Liver (tissue), 9 donors: ENCODE data around the gene ASB8. TPM values are rescaled to one million over a fixed set of nuclear protein-coding genes. Genes with fewer than 3 reads are reported as not detected.

Source experiments
- DNase-seq: peaks from one replicate; pipeline ENCODE4 v3.0.0-alpha.2; 2017; ENCODE audit warnings: low spot score
- H3K27ac ChIP-seq, 2 donors: one replicate each; pipeline ENCODE4 v1.7.0; 2013; ENCODE audit warnings: inconsistent platforms in 2 of 2, low read length in 2 of 2, control low read depth in 1 of 2, low read depth in 1 of 2, mild to moderate bottlenecking in 1 of 2
- H3K27me3 ChIP-seq, 4 donors: one replicate each; pipeline versions ENCODE4 v1.6.1 to v1.7.0; 2013; ENCODE audit warnings: low read length in 3 of 4, inconsistent platforms in 1 of 4, mild to moderate bottlenecking in 1 of 4, moderate library complexity in 1 of 4; ENCODE audit not compliant: control insufficient read depth in 4 of 4, insufficient read depth in 4 of 4
- H3K36me3 ChIP-seq, 4 donors: one replicate each; pipeline versions ENCODE4 v1.6.1 to v1.7.0; 2013; ENCODE audit warnings: low read length in 3 of 4, mild to moderate bottlenecking in 3 of 4, low read depth in 1 of 4, moderate library complexity in 1 of 4; ENCODE audit not compliant: control insufficient read depth in 4 of 4, insufficient read depth in 3 of 4
- H3K4me1 ChIP-seq, 4 donors: one replicate each; pipeline versions ENCODE4 v1.6.1 to v1.7.0; 2013; ENCODE audit warnings: low read length in 3 of 4, mild to moderate bottlenecking in 3 of 4, moderate library complexity in 1 of 4; ENCODE audit not compliant: control insufficient read depth in 4 of 4, insufficient read depth in 4 of 4
- H3K4me3 ChIP-seq, 3 donors: one replicate each; pipeline versions ENCODE4 v1.6.1 to v1.7.0; 2013; ENCODE audit warnings: low read length in 3 of 3, control low read depth in 1 of 3, low read depth in 1 of 3, mild to moderate bottlenecking in 1 of 3
- H3K9ac ChIP-seq, 2 donors: one replicate each; pipeline ENCODE4 v1.7.0; 2013; ENCODE audit warnings: low read length in 2 of 2, mild to moderate bottlenecking in 2 of 2, moderate library complexity in 2 of 2, control low read depth in 1 of 2, low read depth in 1 of 2
- H3K9me3 ChIP-seq, 4 donors: one replicate each; pipeline versions ENCODE4 v1.6.1 to v1.7.0; 2013; ENCODE audit warnings: low read length in 3 of 4; ENCODE audit not compliant: control insufficient read depth in 4 of 4
- EGR1 ChIP-seq, 2 donors: IDR thresholded peaks; 2 replicates each; pipeline ENCODE4 v1.6.1; 2016 to 2018; ENCODE audit warnings: antibody characterized with exemption in 2 of 2, low read depth in 2 of 2
- FOXA1 ChIP-seq: IDR thresholded peaks from 2 replicates; pipeline ENCODE4 v1.6.1; 2016; ENCODE audit warnings: antibody characterized with exemption
- FOXA2 ChIP-seq: IDR thresholded peaks from 2 replicates; pipeline ENCODE4 v1.6.1; 2016; ENCODE audit warnings: antibody characterized with exemption
- GABPA ChIP-seq, 2 donors: IDR thresholded peaks in 1 of 2; conservative IDR thresholded peaks in 1 of 2; 2 replicates each; pipeline ENCODE4 v1.6.1; 2016; ENCODE audit warnings: antibody characterized with exemption in 2 of 2, mild to moderate bottlenecking in 1 of 2, moderate library complexity in 1 of 2
- HNF4A ChIP-seq, 2 donors: conservative IDR thresholded peaks; 2 replicates each; pipeline ENCODE4 v1.6.1; 2016; ENCODE audit warnings: antibody characterized with exemption in 2 of 2, mild to moderate bottlenecking in 2 of 2
- JUND ChIP-seq, 2 donors: IDR thresholded peaks; 2 replicates each; pipeline ENCODE4 v1.6.1; 2016; ENCODE audit warnings: antibody characterized with exemption in 2 of 2
- NR2F2 ChIP-seq: IDR thresholded peaks from 2 replicates; pipeline ENCODE4 v1.6.1; 2016; ENCODE audit warnings: antibody characterized with exemption
- RAD21 ChIP-seq, 2 donors: IDR thresholded peaks; 2 replicates each; pipeline ENCODE4 v1.6.1; 2016; ENCODE audit warnings: antibody characterized with exemption in 2 of 2, mild to moderate bottlenecking in 2 of 2
- RXRA ChIP-seq, 2 donors: IDR thresholded peaks; 2 replicates each; pipeline ENCODE4 v1.6.1; 2017 to 2018; ENCODE audit warnings: antibody characterized with exemption in 2 of 2, mild to moderate bottlenecking in 1 of 2
- SP1 ChIP-seq: IDR thresholded peaks from 2 replicates; pipeline ENCODE4 v1.6.1; 2018; ENCODE audit warnings: antibody characterized with exemption, mild to moderate bottlenecking
- TAF1 ChIP-seq: conservative IDR thresholded peaks from 2 replicates; pipeline ENCODE4 v1.6.1; 2016; ENCODE audit warnings: antibody characterized with exemption, mild to moderate bottlenecking
- YY1 ChIP-seq: IDR thresholded peaks from 2 replicates; pipeline ENCODE4 v1.6.1; 2016; ENCODE audit warnings: antibody characterized with exemption, mild to moderate bottlenecking
- WGBS: extraction: QIAGEN DNeasy Blood & Tissue Kit; methylation state at CpG from one replicate; pipeline ENCODE4 v1.1.7; 2013; 5-methylcytosine and 5-hydroxymethylcytosine counted together
- polyA plus RNA-seq, 2 donors: library from polyadenylated mRNA; stranded (reverse) in 1 of 2; unstranded in 1 of 2; fragments of 200-250 nt in 1 of 2; fragments of >200 nt in 1 of 2; fragmentation: Nextera tagmentation in 1 of 2; extraction: Ambion mirVana in 1 of 2; gene quantifications; one replicate each; pipeline versions ENCODE4 v1.2.1 to v1.2.3, GENCODE V29; 2013 to 2015
- total RNA-seq, 2 donors: library from RNA; depleted of rRNA; stranded (reverse); fragments of >200 nt; gene quantifications; one replicate each; pipeline ENCODE4 v1.2.3, GENCODE V29; 2014
- TF ChIP-seq, protein P1 (sequence below): IDR thresholded peaks from 2 replicates; pipeline ENCODE4 v1.6.1; 2016; ENCODE audit warnings: antibody characterized with exemption
- TF ChIP-seq, protein P2 (sequence below): IDR thresholded peaks from 2 replicates; pipeline ENCODE4 v1.6.1; 2016; ENCODE audit warnings: antibody characterized with exemption
- TF ChIP-seq, protein P3 (sequence below): IDR thresholded peaks from 2 replicates; pipeline ENCODE4 v1.6.1; 2016; ENCODE audit warnings: antibody characterized with exemption
- TF ChIP-seq, protein P4 (sequence below): IDR thresholded peaks from 2 replicates; pipeline ENCODE4 v1.6.1; 2016; ENCODE audit warnings: antibody characterized with exemption, mild to moderate bottlenecking
- TF ChIP-seq, protein P5 (sequence below): fragments of 150-350 bp; IDR thresholded peaks from 2 replicates; pipeline ENCODE4 v1.5.1; 2017; ENCODE audit warnings: improper control_type of control experiment, low read depth, low read length; ENCODE audit not compliant: missing input control
- donor health status: healthy.
- donor health status: healthy.
- donor health status: healthy.
- donor health status: healthy.
- donor health status: healthy.

ASB8 gene
- total and polyA plus RNA-seq, 4 donors: 17.0 to 23.5 (median 18.2) TPM

DNA sequence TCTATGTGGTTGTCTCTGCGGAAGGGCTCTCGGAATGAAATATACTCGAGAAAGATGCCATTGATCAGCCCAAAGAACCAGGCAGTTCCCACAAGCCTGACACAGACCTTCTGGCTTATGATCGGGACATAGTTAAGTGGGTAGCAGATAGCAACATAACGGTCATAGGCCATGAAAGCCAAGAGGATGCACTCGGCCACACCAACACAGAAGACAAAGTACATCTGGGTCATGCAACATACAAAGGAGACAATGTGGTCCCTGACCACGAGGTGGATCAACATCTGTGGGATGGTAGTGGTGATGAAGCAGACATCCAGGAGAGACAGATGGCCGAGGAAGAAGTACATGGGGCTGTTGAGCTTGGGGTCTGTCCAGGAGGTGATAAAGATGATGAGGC, 45.5 kb upstream of the ASB8 start:
- peaks cover 4 to 20% (median 7%) of the 10 kb centered on the region in 4 donors for H3K9me3 ChIP-seq

DNA sequence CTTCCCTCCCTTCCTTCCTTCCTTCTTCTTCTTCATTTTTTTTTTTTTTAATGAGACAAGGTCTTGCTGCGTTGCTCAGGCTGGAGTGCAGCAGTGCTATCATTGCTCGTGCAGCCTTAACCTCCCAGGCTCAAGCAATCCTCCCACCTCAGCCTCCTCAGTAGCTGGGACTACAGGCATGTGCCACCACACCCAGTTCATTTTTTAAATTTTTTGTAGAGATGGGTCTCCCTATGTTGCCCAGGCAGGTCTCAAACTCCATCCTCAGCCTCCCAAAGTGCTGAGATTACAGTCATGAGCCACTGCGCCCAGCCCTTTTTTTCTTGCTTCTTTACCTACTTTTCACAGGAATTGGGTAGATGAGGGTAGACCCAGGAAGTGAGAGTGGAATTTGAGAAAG, 44.2 kb upstream of the ASB8 start:
- no peaks in the 10 kb centered on the region for H3K27me3 ChIP-seq
- H3K36me3 ChIP-seq: peaks cover 0 to 4% (median 0%) of the 10 kb centered on the region in 4 donors
- no peak overlapping the region for H3K4me3 ChIP-seq
- H3K4me1 ChIP-seq: peaks cover 0 to 12% (median 2%) of the 10 kb centered on the region in 4 donors
- no peak overlapping the region for H3K27ac ChIP-seq
- no peak for TF ChIP-seq SP1
- H3K9me3 ChIP-seq: peaks cover 4 to 8% (median 6%) of the 10 kb centered on the region in 4 donors
- no peak overlapping the region for H3K9ac ChIP-seq
- no peak for DNase-seq
- WGBS: 92% methylated on average over 3 of the region's 3 CpGs

More for the DNA sequence above, 45.5 kb upstream of the ASB8 start:
- Histone ChIP-seq H3K27me3 (no peaks in the 10 kb centered on the region), H3K4me3 (no peak overlapping the region), H3K4me1 (peaks cover 0 to 5% (median 0%) of the 10 kb centered on the region in 4 donors), H3K27ac (no peak overlapping the region), H3K9ac (no peak overlapping the region), H3K36me3 (peaks cover 0 to 4% (median 0%) of the 10 kb centered on the region in 4 donors)
- WGBS: 91% methylated on average over 8 of the region's 8 CpGs
- TF ChIP-seq EGR1 (IDR thresholded peaks at IDR 0.05; ENCODE audit: low read depth in 2 of 2): no peak
- no peak for DNase-seq

DNA sequence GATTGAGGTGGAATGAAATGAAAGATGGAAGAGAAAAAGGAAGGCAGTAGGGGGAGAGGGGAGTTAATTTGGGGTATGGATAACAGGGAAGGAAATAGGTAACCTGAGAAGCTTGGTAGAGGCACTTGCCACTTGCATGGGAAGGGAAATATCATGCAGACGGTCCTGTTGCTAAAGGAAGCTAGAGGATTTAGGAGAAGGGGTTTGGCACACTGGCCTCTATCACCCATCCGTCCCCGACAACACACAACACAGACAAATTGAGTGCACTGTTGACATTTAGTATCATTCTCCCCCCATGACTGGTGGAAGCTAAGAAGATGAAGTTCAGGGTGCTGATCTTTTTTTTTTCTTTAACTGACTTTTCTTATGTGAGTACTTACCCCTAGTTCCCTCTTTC, 43.8 kb upstream of the ASB8 start:
- H3K9me3 ChIP-seq: peaks cover 3 to 5% (median 4%) of the 10 kb centered on the region in 4 donors
- H3K4me3 ChIP-seq: no peak overlapping the region
- H3K4me1 ChIP-seq: peaks cover 0 to 12% (median 2%) of the 10 kb centered on the region in 4 donors
- no peaks in the 10 kb centered on the region for H3K27me3 ChIP-seq
- TF ChIP-seq HNF4A (conservative IDR thresholded peaks at IDR 0.05) (no peak), FOXA2 (no peak), RXRA (IDR thresholded peaks at IDR 0.05) (no peak), SP1 (no peak), RAD21 (IDR thresholded peaks at IDR 0.05) (no peak), TAF1 (no peak), FOXA1 (no peak), JUND (IDR thresholded peaks at IDR 0.05) (no peak), NR2F2 (no peak), EGR1 (IDR thresholded peaks at IDR 0.05; ENCODE audit: low read depth in 2 of 2) (no peak), GABPA (IDR thresholded peaks at IDR 0.05 in 1 of 2, conservative IDR thresholded peaks at IDR 0.05 in 1 of 2) (no peak), YY1 (no peak)
- TF ChIP-seq, protein P1, sequence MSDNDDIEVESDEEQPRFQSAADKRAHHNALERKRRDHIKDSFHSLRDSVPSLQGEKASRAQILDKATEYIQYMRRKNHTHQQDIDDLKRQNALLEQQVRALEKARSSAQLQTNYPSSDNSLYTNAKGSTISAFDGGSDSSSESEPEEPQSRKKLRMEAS: no peak
- TF ChIP-seq, protein P2, sequence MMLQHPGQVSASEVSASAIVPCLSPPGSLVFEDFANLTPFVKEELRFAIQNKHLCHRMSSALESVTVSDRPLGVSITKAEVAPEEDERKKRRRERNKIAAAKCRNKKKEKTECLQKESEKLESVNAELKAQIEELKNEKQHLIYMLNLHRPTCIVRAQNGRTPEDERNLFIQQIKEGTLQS: no peak
- TF ChIP-seq, protein P3, sequence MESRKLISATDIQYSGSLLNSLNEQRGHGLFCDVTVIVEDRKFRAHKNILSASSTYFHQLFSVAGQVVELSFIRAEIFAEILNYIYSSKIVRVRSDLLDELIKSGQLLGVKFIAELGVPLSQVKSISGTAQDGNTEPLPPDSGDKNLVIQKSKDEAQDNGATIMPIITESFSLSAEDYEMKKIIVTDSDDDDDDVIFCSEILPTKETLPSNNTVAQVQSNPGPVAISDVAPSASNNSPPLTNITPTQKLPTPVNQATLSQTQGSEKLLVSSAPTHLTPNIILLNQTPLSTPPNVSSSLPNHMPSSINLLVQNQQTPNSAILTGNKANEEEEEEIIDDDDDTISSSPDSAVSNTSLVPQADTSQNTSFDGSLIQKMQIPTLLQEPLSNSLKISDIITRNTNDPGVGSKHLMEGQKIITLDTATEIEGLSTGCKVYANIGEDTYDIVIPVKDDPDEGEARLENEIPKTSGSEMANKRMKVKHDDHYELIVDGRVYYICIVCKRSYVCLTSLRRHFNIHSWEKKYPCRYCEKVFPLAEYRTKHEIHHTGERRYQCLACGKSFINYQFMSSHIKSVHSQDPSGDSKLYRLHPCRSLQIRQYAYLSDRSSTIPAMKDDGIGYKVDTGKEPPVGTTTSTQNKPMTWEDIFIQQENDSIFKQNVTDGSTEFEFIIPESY: no peak
- TF ChIP-seq, protein P4, sequence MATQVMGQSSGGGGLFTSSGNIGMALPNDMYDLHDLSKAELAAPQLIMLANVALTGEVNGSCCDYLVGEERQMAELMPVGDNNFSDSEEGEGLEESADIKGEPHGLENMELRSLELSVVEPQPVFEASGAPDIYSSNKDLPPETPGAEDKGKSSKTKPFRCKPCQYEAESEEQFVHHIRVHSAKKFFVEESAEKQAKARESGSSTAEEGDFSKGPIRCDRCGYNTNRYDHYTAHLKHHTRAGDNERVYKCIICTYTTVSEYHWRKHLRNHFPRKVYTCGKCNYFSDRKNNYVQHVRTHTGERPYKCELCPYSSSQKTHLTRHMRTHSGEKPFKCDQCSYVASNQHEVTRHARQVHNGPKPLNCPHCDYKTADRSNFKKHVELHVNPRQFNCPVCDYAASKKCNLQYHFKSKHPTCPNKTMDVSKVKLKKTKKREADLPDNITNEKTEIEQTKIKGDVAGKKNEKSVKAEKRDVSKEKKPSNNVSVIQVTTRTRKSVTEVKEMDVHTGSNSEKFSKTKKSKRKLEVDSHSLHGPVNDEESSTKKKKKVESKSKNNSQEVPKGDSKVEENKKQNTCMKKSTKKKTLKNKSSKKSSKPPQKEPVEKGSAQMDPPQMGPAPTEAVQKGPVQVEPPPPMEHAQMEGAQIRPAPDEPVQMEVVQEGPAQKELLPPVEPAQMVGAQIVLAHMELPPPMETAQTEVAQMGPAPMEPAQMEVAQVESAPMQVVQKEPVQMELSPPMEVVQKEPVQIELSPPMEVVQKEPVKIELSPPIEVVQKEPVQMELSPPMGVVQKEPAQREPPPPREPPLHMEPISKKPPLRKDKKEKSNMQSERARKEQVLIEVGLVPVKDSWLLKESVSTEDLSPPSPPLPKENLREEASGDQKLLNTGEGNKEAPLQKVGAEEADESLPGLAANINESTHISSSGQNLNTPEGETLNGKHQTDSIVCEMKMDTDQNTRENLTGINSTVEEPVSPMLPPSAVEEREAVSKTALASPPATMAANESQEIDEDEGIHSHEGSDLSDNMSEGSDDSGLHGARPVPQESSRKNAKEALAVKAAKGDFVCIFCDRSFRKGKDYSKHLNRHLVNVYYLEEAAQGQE: no peak
- TF ChIP-seq, protein P5, sequence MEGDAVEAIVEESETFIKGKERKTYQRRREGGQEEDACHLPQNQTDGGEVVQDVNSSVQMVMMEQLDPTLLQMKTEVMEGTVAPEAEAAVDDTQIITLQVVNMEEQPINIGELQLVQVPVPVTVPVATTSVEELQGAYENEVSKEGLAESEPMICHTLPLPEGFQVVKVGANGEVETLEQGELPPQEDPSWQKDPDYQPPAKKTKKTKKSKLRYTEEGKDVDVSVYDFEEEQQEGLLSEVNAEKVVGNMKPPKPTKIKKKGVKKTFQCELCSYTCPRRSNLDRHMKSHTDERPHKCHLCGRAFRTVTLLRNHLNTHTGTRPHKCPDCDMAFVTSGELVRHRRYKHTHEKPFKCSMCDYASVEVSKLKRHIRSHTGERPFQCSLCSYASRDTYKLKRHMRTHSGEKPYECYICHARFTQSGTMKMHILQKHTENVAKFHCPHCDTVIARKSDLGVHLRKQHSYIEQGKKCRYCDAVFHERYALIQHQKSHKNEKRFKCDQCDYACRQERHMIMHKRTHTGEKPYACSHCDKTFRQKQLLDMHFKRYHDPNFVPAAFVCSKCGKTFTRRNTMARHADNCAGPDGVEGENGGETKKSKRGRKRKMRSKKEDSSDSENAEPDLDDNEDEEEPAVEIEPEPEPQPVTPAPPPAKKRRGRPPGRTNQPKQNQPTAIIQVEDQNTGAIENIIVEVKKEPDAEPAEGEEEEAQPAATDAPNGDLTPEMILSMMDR: no peak
- no peak for DNase-seq
- H3K9ac ChIP-seq: no peak overlapping the region
- H3K36me3 ChIP-seq: peaks cover 0 to 4% (median 0%) of the 10 kb centered on the region in 4 donors
- 94% methylated on average over 3 of the region's 3 CpGs for WGBS
- H3K27ac ChIP-seq: no peak overlapping the region
